B cell (primary cell): ENCODE measurements around the gene DHH. TPM values are rescaled to one million over a fixed set of nuclear protein-coding genes. Genes with fewer than 3 reads are reported as not detected.

Experiments used
- ATAC-seq: fragments of 200-7000 bp; cut with Tn5 transposase; one replicate; pipeline ENCODE4 v1.10.0; 2021; ENCODE audit warnings: low read depth, mild to moderate bottlenecking, moderate number of reproducible peaks, moderate library complexity
- CTCF ChIA-PET: fragments of 350-600 bp; sonication (Branson Sonifier 250); formaldehyde crosslinking; loops from one replicate; lab custom pipeline; 2021; ENCODE audit warnings: antibody characterized with exemption, inconsistent platforms; lab: Charles Lee
- POLR2A ChIA-PET: fragments of 350-600 bp; sonication (Branson Sonifier 250); formaldehyde crosslinking; loops from one replicate; lab custom pipeline; 2021; ENCODE audit warnings: antibody characterized with exemption; lab: Charles Lee
- DNase-seq: peaks from one replicate; pipeline ENCODE4 v3.0.0; 2013
- H2AFZ ChIP-seq: 2 replicates; pipeline ENCODE4 v1.6.1; 2012; ENCODE audit warnings: mild to moderate bottlenecking, low read depth, low read length; ENCODE audit not compliant: insufficient read depth, poor library complexity, severe bottlenecking
- H3K27ac ChIP-seq, 2 donors: 1 replicate in 1 of 2; 2 replicates in 1 of 2; pipeline ENCODE4 v1.5.1; 2012 to 2013; ENCODE audit warnings: low read length in 2 of 2, mild to moderate bottlenecking in 2 of 2, moderate library complexity in 1 of 2
- H3K27me3 ChIP-seq, 4 experiments: fragments of 200-600 bp in 1 of 4; sonication (generic) in 1 of 4; replicated peaks in 1 of 4; 1 replicate in 2 of 4; 2 replicates in 2 of 4; pipeline versions ENCODE4 v1.6.1 to v1.7.0; 2013 to 2016; ENCODE audit warnings: low read length in 3 of 4, mild to moderate bottlenecking in 2 of 4, mixed read lengths in 1 of 4, moderate library complexity in 1 of 4; ENCODE audit not compliant: insufficient read depth in 4 of 4, control insufficient read depth in 3 of 4; ENCODE audit errors: control extremely low read depth in 1 of 4
- H3K36me3 ChIP-seq, 2 experiments: replicated peaks in 1 of 2; 1 replicate in 1 of 2; 2 replicates in 1 of 2; pipeline versions ENCODE4 v1.6.1 to v1.7.1; 2013; ENCODE audit warnings: low read length in 1 of 2; ENCODE audit not compliant: insufficient read depth in 2 of 2, control insufficient read depth in 1 of 2; ENCODE audit errors: control extremely low read depth in 1 of 2, extremely low read depth in 1 of 2
- H3K4me1 ChIP-seq, 2 donors: fragments of 200-600 bp in 1 of 2; sonication (generic) in 1 of 2; 1 replicate in 1 of 2; 2 replicates in 1 of 2; pipeline versions ENCODE4 v1.5.1 to v1.6.1; 2013 to 2017; ENCODE audit warnings: low read length in 2 of 2; ENCODE audit not compliant: control insufficient read depth in 2 of 2, insufficient read depth in 2 of 2
- H3K4me2 ChIP-seq: replicated peaks from 2 replicates; pipeline ENCODE3; 2012; ENCODE audit warnings: mild to moderate bottlenecking, low read depth, low read length; ENCODE audit not compliant: poor library complexity, severe bottlenecking
- H3K4me3 ChIP-seq, 5 experiments: fragments of 200-600 bp in 1 of 5; sonication (generic) in 1 of 5; 1 replicate in 3 of 5; 2 replicates in 2 of 5; pipeline versions ENCODE4 v1.5.1 to v1.7.0; 2011 to 2016; ENCODE audit warnings: low read length in 4 of 5, mild to moderate bottlenecking in 4 of 5, low read depth in 2 of 5, control low read depth in 1 of 5, moderate library complexity in 1 of 5; ENCODE audit not compliant: insufficient read depth in 1 of 5; ENCODE audit errors: control extremely low read depth in 1 of 5, extremely low read depth in 1 of 5
- H3K79me2 ChIP-seq: fragments of 200-600 bp; sonication (generic); one replicate; pipeline ENCODE4 v1.6.0; 2016; ENCODE audit warnings: low read length; ENCODE audit not compliant: control insufficient read depth, insufficient read depth
- H3K9ac ChIP-seq: fragments of 200-600 bp; sonication (generic); 2 replicates; pipeline ENCODE4 v1.6.1; 2017; ENCODE audit warnings: mild to moderate bottlenecking, low read length, moderate library complexity
- H3K9me3 ChIP-seq, 3 donors: one replicate each; pipeline versions ENCODE4 v1.6.1 to v1.7.1; 2013; ENCODE audit warnings: low read length in 2 of 3; ENCODE audit not compliant: control insufficient read depth in 2 of 3, insufficient read depth in 1 of 3; ENCODE audit errors: control extremely low read depth in 1 of 3
- H4K20me1 ChIP-seq: 2 replicates; pipeline ENCODE4 v1.6.0; 2012; ENCODE audit warnings: mild to moderate bottlenecking, low read length; ENCODE audit not compliant: insufficient read depth, control insufficient read depth, poor library complexity, severe bottlenecking
- H3K27ac Mint-ChIP-seq: one replicate; pipeline ENCODE4 v1.8.0; 2021; ENCODE audit warnings: mixed read lengths
- H3K27me3 Mint-ChIP-seq: one replicate; pipeline ENCODE4 v1.8.0; 2021; ENCODE audit warnings: mixed read lengths
- H3K4me1 Mint-ChIP-seq: one replicate; pipeline ENCODE4 v1.8.0; 2021; ENCODE audit warnings: mixed read lengths
- H3K4me3 Mint-ChIP-seq: one replicate; pipeline ENCODE4 v1.8.0; 2021; ENCODE audit warnings: mixed read lengths
- H3K9me3 Mint-ChIP-seq: one replicate; pipeline ENCODE4 v1.8.0; 2022; ENCODE audit warnings: mixed read lengths; ENCODE audit not compliant: insufficient read depth
- EZH2 ChIP-seq: IDR thresholded peaks from 2 replicates; pipeline ENCODE4 v1.6.1; 2012; ENCODE audit warnings: borderline replicate concordance, low read depth, mild to moderate bottlenecking, moderate library complexity, low read length; ENCODE audit not compliant: insufficient read depth, poor library complexity, severe bottlenecking
- WGBS: methylation state at CpG from one replicate; pipeline ENCODE4 v1.1.5; 2013; ENCODE audit warnings: missing lambda C conversion rate; ENCODE audit not compliant: insufficient coverage; 5-methylcytosine and 5-hydroxymethylcytosine counted together
- intact Hi-C: fragments of 100-400 bp; cut with micrococcal nuclease; formaldehyde crosslinking; loops from one replicate; pipeline ENCODE4 v1.10.0; 2022
- polyA plus RNA-seq: library from polyadenylated mRNA; depleted of rRNA; stranded (reverse); fragments of >200 nt; gene quantifications from 2 replicates; pipeline ENCODE4 v1.2.3, GENCODE V29; 2012
- small RNA-seq: library from RNA; depleted of rRNA; stranded (forward); fragments of <200 nt; gene quantifications from one replicate; pipeline ENCODE3, GENCODE V24; 2012; ENCODE audit warnings: low replicate concordance, low read depth; ENCODE audit not compliant: insufficient read length
- total RNA-seq, 2 donors: library from RNA; stranded (reverse); fragments of 120-200 nt in 1 of 2; gene quantifications; 1 replicate in 1 of 2; 2 replicates in 1 of 2; pipeline versions ENCODE4 v1.2.3 to v1.2.4, GENCODE V29; 2013 to 2022

DHH gene
- total and polyA plus RNA-seq, 2 donors (not counting 1 experiment from before 2014, with no cell fraction given): 0.07 to 0.81 TPM

DNA sequence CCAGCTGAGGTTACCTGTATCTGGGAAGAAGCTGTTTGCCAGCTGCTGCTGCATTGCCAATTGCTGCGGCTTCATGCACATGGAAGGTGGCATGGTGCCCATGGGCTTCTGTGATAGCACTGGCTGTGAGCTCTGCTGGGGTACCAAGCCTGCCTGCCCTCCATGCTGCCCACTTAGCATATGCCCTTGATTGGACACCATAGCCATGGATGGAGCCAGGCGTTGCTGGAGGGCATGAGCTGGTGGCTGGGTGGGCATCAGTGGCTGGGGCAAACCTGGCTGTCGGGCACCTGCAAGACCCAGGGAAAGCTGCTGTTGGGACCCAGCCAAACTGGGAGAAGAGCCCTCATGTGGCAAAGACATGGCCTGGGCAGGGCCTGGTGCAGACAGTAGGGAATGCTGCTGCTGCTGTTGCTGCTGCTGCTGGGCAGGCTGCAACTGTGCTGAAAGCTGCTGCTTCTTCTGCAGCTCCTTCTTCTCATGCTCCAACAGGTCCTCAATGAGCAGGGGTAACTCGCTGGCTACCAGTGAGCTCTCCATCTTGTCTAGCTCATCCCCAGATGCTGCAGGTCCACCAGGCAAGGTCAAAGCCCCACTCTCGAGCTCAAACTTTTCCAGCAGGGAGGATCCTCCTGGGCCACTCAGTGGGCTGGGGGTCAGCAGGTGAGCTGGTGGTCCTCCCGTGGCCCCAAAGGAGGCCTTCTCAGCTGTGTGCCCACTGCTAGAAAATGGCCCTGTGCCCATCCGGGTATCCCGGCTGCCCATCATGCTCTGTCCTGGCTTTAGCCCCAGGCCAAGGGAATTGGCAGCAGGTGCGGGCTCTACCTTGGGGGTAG, 57.3 kb downstream of the DHH start:
- ChIA-PET POLR2A (no interaction called here), CTCF (interaction anchor here (0.8 kb wide), 1 partner anchor 44 kb away, joined by 3 read pairs; no protein-coding TSS in a partner anchor)
- Histone ChIP-seq H3K27ac (no peak overlapping the region), H3K4me1 (no peaks in the 10 kb centered on the region), H2AFZ (no peak overlapping the region), H3K4me3 (no peak overlapping the region), H3K27me3 (no peaks in the 10 kb centered on the region), H3K4me2 (no peak overlapping the region), H3K9me3 (no peaks in the 10 kb centered on the region), H3K79me2 (peaks cover 16% of the 10 kb centered on the region), H3K36me3 (peaks cover 0 to 83% of the 10 kb centered on the region in 2 experiments), H4K20me1 (peaks cover 22% of the 10 kb centered on the region), H3K9ac (no peak overlapping the region)
- Mint-ChIP-seq H3K27me3 (no peaks in the 10 kb centered on the region), H3K4me1 (no peaks in the 10 kb centered on the region), H3K4me3 (no peak overlapping the region), H3K9me3 (no peaks in the 10 kb centered on the region), H3K27ac (no peak overlapping the region)
- 100% methylated on average over 6 of the region's 9 CpGs for WGBS
- no peak for DNase-seq
- no peak for ATAC-seq
- no peak for TF ChIP-seq EZH2
- intact Hi-C loops: no loop called here

Small RNAs within 50 kb of the gene (small RNA-seq; reads per million reads assigned to genes)
- gene RF00019: not detected

Other genes starting within 250 kb of the DHH start
- gene DDX23, start 242.6 kb downstream of the DHH start, total RNA-seq: 135 and 156 TPM in 2 replicates
- gene DDX23, start 242.6 kb downstream of the DHH start, polyA plus RNA-seq: 76.1 and 99.9 TPM in 2 replicates
- 18.7 and 19.5 TPM in 2 replicates for gene RND1, start 228.9 kb downstream of the DHH start, total RNA-seq
- 7.3 and 14.9 TPM in 2 replicates for gene RND1, start 228.9 kb downstream of the DHH start, polyA plus RNA-seq
- 26.7 and 27.3 TPM in 2 replicates for gene FKBP11, start 169.3 kb downstream of the DHH start, total RNA-seq
- 50.6 and 52.5 TPM in 2 replicates for gene FKBP11, start 169.3 kb downstream of the DHH start, polyA plus RNA-seq
- gene ARF3, start 137.3 kb downstream of the DHH start, total RNA-seq: 77.5 and 83.6 TPM in 2 replicates
- 24.4 and 31.7 TPM in 2 replicates for gene ARF3, start 137.3 kb downstream of the DHH start, polyA plus RNA-seq
- gene WNT10B, start 123.1 kb downstream of the DHH start, total RNA-seq: 0.22 and 0.56 TPM in 2 replicates
- 2.3 and 2.7 TPM in 2 replicates for gene WNT10B, start 123.1 kb downstream of the DHH start, polyA plus RNA-seq
- 0.34 TPM in 1 of 2 replicates, not detected in the other for gene WNT1, start 116.5 kb downstream of the DHH start, total RNA-seq
- 0.26 and 0.55 TPM in 2 replicates for gene WNT1, start 116.5 kb downstream of the DHH start, polyA plus RNA-seq
- 0.10 and 0.15 TPM in 2 replicates for gene DDN, start 95.4 kb downstream of the DHH start, total RNA-seq
- 0.75 and 0.92 TPM in 2 replicates for gene DDN, start 95.4 kb downstream of the DHH start, polyA plus RNA-seq
- gene PRKAG1, start 76.0 kb downstream of the DHH start, total RNA-seq: 58.6 and 60.0 TPM in 2 replicates
- gene PRKAG1, start 76.0 kb downstream of the DHH start, polyA plus RNA-seq: 25.9 and 28.5 TPM in 2 replicates
- gene KMT2D, start 34.0 kb downstream of the DHH start, total RNA-seq: 179 and 199 TPM in 2 replicates
- 64.0 and 72.2 TPM in 2 replicates for gene KMT2D, start 34.0 kb downstream of the DHH start, polyA plus RNA-seq
- 3.0 TPM in 2 replicates for gene RHEBL1, start 24.8 kb downstream of the DHH start, total RNA-seq
- 5.8 and 6.1 TPM in 2 replicates for gene RHEBL1, start 24.8 kb downstream of the DHH start, polyA plus RNA-seq
- 182 and 187 TPM in 2 replicates for gene LMBR1L, start 16.0 kb upstream of the DHH start, total RNA-seq
- 133 and 136 TPM in 2 replicates for gene LMBR1L, start 16.0 kb upstream of the DHH start, polyA plus RNA-seq
- 323 and 327 TPM in 2 replicates for gene TUBA1B, start 36.6 kb upstream of the DHH start, total RNA-seq
- gene TUBA1B, start 36.6 kb upstream of the DHH start, polyA plus RNA-seq: 370 and 615 TPM in 2 replicates
- gene TUBA1A, start 94.3 kb upstream of the DHH start, total RNA-seq: 137 and 142 TPM in 2 replicates
- gene TUBA1A, start 94.3 kb upstream of the DHH start, polyA plus RNA-seq: 594 and 880 TPM in 2 replicates
- 34.9 and 35.2 TPM in 2 replicates for gene TUBA1C, start 170.3 kb upstream of the DHH start, total RNA-seq
- 89.3 and 121 TPM in 2 replicates for gene TUBA1C, start 170.3 kb upstream of the DHH start, polyA plus RNA-seq
- not detected in 2 replicates for gene PRPH, start 200.3 kb upstream of the DHH start, total RNA-seq
- gene PRPH, start 200.3 kb upstream of the DHH start, polyA plus RNA-seq: not detected in 2 replicates
- 1.0 and 1.7 TPM in 2 replicates for gene TROAP, start 228.5 kb upstream of the DHH start, total RNA-seq
- gene TROAP, start 228.5 kb upstream of the DHH start, polyA plus RNA-seq: 0.62 and 0.88 TPM in 2 replicates
- gene C1QL4, start 242.4 kb upstream of the DHH start, total RNA-seq: not detected in 2 replicates
- not detected in 2 replicates for gene C1QL4, start 242.4 kb upstream of the DHH start, polyA plus RNA-seq